IPS DF 4.7 (cell line): Measurements from ENCODE around the gene SERINC3.
A peak's percentile ranks its signal among the peaks of the same experiment; 100 is the strongest.
"Not testable (repeated sequence)": the region's sequence is repeated elsewhere in the genome, so short reads cannot be mapped to it uniquely, and the experiment has no call there.

Experiments
- DNase-seq: peaks from one replicate; pipeline ENCODE4 v3.0.0-alpha.2; 2013; ENCODE audit warnings: low spot score; ENCODE audit errors: extremely low read depth

The SERINC3 gene

DNA sequence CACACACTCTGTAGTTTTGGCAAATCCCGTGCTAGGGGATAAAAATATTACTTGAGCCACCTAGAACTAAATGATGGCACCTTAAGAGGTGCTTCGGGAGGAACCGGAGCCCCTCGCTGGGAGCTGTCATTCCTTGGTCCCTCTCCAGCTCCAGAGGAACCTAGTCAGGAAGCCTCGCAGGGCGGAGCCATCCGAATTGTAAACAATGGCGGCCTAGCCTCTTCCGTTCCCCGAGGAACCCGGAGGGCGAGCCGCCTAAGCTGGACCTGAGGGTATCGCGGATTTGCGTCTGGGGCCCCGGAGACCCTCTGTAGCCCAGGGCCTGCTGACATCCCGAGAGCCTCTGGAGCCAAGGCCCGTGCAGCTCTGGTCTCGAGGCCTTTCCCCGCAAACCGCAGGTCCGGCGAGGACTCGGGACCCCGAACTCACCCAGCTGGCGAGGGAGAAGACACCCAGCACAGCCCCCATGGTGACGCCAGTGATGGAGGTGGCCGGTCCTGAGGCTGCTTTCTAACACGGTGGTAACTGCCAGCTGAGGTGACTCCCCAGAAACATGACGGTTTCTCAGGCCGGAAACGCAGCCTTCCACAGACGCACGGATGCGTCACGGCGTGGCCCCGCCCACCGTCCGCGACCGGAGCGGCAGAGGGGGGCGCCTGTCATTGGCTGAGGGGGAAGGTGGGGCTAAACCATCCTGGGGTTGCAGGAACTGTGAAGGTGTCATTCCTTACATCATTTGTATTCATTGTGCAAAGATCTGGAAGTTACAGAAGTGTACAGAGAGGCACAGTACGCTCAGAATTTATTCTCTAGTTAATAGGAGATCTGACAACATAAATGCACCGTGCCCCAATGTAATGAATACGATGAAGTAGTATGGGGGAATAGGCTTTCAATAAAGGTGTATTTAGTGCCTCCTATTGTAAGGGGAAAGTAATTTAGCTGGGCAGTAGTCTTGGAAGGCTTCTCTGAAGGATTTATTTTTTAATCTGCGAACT is at the start of gene SERINC3:
Gene SERINC3 (minus strand): TSS at position 587 of the 998 bp plus-strand sequence. CDS start 119 bp downstream, at position 468.
- peak; percentile 68 for DNase-seq

- no peak for DNase-seq
These were observed 49.6 kb upstream of the SERINC3 start for GRCh38 chr20:44571362-44571988.

- DNase-seq, result no peak
These were observed 48.5 kb upstream of the SERINC3 start for GRCh38 chr20:44570367-44570766.

DNA sequence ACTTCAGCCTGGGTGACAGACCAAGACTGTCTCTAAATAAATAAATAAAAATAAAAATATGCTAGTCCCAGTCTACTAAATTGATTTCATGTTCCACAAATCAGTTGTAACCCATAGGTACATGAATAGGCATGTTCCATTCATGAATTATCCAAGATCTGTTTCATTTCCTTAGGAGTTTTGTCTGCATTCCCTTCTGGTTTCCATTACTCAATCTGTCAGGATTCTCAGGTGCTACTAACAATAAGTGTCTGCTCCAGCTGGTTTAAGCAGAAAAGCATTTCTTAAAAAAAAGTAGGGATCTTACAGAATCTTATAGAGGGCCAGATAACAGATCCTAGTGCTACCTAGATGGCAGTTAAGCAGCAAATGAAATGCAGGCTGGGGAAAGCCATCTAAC is 44.9 kb upstream of the SERINC3 start:
- no peak for DNase-seq

DNA sequence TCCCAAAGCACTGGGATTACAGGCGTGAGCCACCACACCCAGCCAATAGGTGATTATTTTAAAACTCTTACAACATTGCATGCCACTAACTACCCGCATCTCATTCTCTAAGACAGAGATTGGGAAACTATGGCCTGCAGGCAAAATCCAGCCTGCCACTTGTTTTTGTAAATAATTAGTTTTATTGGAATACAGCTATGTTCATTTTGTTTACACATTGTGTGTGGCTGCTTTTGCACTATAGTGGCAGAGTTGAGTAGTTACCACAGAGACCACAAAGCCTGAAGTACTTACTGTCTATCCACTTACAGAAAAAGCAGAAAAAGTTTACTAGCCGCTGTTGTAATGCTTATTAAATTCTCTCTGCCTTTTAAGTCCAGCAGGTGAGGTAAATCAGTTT is 44.1 kb upstream of the SERINC3 start:
- DNase-seq, result no peak

DNA sequence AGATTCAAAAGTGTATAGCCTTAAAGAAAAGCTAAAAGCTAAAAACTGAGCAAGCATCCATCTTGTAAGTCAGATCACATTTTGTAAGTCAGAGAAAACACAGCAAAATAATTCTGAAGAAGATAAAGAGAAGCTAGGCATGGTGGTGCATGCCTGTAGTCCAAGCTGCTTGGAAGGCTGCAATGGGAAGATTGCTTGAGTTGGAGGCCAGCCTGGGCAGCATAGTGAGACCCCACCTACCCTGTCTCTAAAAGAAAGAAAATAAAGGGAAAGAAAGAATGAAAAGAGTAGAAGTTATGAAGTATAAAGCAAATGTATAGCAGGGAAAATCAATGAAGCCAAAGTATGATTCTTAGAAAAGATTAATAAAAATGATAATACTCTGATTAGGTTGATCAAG is 40.0 kb upstream of the SERINC3 start:
- no peak for DNase-seq

DNA sequence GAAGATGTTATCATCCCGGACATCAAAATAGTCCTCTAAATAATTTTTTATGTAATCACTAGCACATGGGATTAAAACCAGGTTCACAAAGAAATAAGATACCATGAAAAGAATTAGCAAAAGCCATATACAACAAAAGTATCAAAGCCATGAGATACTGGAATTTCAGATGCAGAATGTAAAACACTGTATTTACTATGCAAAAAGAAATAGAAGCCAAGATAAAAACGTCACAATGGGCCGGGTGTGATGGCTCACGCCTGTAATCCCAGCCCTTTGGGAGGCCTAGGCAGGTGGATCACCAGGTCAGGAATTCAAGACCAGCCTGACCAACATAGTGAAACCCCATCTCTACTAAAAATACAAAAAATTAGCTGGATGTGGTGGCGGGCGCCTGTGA is 38.9 kb upstream of the SERINC3 start:
- DNase-seq, result not testable (repeated sequence)

- no peak for DNase-seq
These were observed 38.4 kb upstream of the SERINC3 start for GRCh38 chr20:44560229-44560628.

- no peak for DNase-seq
These were observed 37.4 kb upstream of the SERINC3 start for GRCh38 chr20:44559302-44559701.

DNA sequence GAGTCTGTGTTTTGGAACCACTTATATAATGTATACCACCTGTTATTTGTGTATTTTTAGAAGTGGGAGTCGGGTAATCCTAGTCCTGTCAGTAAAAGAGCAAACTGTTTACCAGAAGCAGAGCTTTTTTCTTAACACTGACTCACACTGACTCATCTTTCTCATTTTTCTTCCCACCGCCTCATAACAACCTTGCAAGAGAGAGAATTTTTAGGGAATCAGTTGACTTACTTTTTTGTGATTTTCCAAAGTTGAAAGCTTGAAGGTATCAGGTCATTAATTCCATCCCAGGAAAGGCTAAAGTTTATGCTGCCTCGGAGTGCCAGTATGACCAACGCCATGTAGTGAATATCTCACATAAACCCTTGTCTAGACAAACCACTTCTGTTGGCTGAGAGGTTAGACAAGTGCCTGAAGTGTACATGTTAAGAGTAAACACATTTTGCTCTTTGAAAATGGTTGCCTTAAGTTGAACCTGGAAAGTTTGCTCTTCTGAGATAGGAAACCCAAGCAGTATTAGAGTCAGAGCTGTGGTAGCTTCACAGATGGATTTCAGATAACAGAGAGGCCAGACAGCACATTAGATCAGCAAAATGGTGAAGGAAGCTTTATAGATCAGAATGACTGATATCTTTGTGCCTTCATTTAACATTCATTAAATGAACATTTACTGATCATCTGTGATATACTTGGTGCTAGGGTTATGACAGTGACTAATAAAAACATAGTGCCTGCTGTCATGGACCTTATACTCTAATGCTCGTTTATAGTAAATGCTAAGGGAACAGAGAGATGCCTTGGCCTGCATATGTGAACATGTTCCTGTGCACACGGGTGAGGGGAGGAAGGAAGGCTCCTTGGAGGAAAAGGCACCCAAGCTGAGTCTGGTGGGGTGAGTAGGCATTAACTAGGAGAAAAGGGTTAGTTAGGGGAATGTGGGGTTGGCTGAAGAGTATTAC is 31.4 kb upstream of the SERINC3 start:
- DNase-seq, result no peak

- DNase-seq, result no peak
These were observed 30.7 kb upstream of the SERINC3 start for GRCh38 chr20:44552568-44552949.

GRCh38 chr20:44552050-44552449 is 30.2 kb upstream of the SERINC3 start:
- DNase-seq, result no peak

DNA sequence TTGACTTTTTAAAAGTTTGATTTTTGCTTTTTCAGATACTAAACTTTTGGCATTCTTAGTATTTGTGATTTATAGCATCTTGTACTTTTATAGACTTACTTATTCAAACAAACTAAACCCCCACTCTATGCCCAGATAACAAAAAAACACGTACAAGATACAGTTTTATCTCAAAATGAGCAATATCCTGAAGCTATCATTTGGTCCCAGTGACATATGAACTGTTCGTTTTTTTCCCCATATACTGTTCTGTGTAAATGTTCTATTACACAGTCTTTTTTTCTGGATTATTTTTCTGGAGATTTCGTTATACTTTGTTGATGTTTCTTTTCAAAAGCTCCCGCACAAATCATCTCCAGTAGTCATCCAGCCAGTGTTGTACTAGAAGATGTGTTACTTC is 27.3 kb upstream of the SERINC3 start:
- DNase-seq, result no peak

GRCh38 chr20:44547419-44547818 is 25.5 kb upstream of the SERINC3 start:
- no peak for DNase-seq

DNA sequence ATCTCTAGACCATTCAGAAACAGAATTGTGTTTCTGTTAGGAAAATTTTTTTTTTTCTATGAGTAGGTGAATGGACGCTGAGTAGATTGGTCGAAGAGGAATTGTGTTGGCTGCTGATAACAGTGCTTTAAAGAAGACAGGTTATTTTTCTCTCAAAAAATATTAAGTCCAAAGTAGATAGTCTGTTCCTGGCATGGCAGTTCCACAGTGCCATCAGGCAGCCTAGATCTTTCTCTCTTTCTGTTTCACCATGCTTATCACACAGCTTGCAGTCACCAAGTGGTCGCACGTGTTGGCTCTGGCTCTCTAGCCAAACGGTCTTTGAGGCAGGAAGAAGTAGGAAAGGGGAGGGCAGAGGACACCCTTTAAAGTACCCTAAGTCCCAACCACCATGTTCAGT is 22.4 kb upstream of the SERINC3 start:
- DNase-seq, result no peak

GRCh38 chr20:44543358-44543757 is 21.5 kb upstream of the SERINC3 start:
- DNase-seq, result no peak

DNA sequence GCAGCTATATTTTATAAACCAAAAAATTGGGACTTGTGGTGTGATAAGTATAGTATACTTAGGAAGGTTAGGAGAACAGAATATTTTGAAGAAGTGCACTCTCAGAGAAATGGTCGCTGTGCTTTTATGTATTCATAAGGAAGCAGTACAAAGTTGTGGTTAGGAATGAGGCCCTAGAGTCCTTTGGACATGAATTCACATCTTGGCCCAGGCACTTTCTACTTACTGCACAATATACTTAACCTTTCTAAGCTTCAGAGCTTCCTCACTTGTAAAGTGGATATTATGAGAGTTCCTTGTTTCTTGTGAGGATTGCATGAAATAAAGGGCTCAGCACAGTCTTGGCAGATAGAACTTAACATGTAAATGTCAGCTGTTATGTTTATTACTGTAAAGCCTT is 21.0 kb upstream of the SERINC3 start:
- DNase-seq, result no peak

DNA sequence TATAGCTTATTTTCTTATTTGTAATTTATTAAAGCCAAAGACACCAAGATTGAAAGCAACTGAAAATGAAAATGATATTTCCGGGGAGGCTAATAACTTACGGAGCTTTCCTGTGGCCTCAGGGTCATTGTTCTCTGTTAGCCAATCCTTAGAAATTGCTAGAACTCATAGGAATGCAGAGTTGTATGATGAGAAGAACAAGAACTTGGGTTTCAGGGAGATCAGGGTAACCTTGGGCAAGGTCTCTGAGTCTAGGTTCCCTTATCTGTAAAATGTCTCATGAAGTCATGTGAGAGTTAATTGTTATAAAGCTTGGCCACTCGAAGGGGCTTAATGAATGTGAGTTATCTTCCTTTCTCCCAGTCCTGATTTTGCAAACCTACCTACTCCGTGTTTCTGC is 20.1 kb upstream of the SERINC3 start:
- no peak for DNase-seq

- no peak for DNase-seq
These were observed 19.0 kb upstream of the SERINC3 start for GRCh38 chr20:44540834-44541233.

- no peak for DNase-seq
These were observed 16.1 kb upstream of the SERINC3 start for GRCh38 chr20:44537993-44538392.

- DNase-seq, result no peak
These were observed 14.3 kb upstream of the SERINC3 start for GRCh38 chr20:44536175-44536574.

DNA sequence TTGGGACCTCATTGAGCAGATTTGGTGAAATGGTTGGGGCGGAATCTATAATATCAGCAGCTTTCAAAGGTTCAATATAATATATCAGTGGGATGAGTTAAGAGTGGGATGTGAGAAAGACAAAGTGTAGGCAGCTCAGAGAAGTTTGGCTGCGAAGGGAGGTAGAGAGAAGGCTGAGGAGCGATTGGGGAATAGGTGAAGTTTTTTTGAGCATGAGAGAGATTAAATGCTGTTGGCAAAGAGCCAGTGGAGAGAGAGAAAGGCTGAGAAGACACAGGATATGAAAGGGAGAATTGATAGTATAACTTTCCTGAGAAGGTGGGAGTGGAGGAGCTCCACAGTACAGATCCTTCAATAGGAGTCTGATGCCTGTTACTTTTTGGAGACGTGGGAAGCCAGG is 12.1 kb upstream of the SERINC3 start:
- DNase-seq, result no peak
